CD14-positive monocyte (primary cell): ENCODE measurements around the gene SLC38A10. TPM values are rescaled to one million over a fixed set of nuclear protein-coding genes. Genes with fewer than 3 reads are reported as not detected.

Experiments
- DNase-seq, 3 donors: peaks; one replicate each; pipeline ENCODE4 v3.0.0-alpha.2; 2011 to 2022
- H2AFZ ChIP-seq: 2 replicates; pipeline ENCODE4 v1.6.0; 2012; ENCODE audit warnings: mild to moderate bottlenecking, low read depth, low read length, inconsistent platforms; ENCODE audit not compliant: insufficient read depth, poor library complexity, severe bottlenecking
- H3K27ac ChIP-seq, 2 donors: 1 replicate in 1 of 2; 2 replicates in 1 of 2; pipeline ENCODE4 v1.5.1; 2012 to 2013; ENCODE audit warnings: low read length in 2 of 2, control low read depth in 1 of 2, inconsistent platforms in 1 of 2, low read depth in 1 of 2, mild to moderate bottlenecking in 1 of 2
- H3K27me3 ChIP-seq, 2 donors: one replicate each; pipeline versions ENCODE4 v1.6.0 to v1.6.1; 2011 to 2013; ENCODE audit warnings: low read length in 2 of 2; ENCODE audit not compliant: control insufficient read depth in 2 of 2, insufficient read depth in 2 of 2
- H3K36me3 ChIP-seq, 2 donors: replicated peaks in 1 of 2; 1 replicate in 1 of 2; 2 replicates in 1 of 2; pipeline versions ENCODE4 v1.5.1 to v1.6.1; 2012 to 2013; ENCODE audit warnings: low read length in 2 of 2, control low read depth in 1 of 2, inconsistent platforms in 1 of 2, mild to moderate bottlenecking in 1 of 2; ENCODE audit not compliant: insufficient read depth in 2 of 2, control insufficient read depth in 1 of 2
- H3K4me1 ChIP-seq, 2 donors: 1 replicate in 1 of 2; 2 replicates in 1 of 2; pipeline versions ENCODE4 v1.5.1 to v1.6.1; 2012 to 2013; ENCODE audit warnings: low read length in 2 of 2, control low read depth in 1 of 2, inconsistent platforms in 1 of 2, mild to moderate bottlenecking in 1 of 2, moderate library complexity in 1 of 2; ENCODE audit not compliant: insufficient read depth in 2 of 2, control insufficient read depth in 1 of 2
- H3K4me2 ChIP-seq: replicated peaks from 2 replicates; pipeline ENCODE3; 2012; ENCODE audit warnings: low read length, moderate library complexity, mild to moderate bottlenecking; ENCODE audit not compliant: poor library complexity, severe bottlenecking; ENCODE audit errors: extremely low read depth
- H3K4me3 ChIP-seq, 3 experiments: fragments of 200-600 bp in 1 of 3; sonication (generic) in 1 of 3; replicated peaks in 1 of 3; 1 replicate in 2 of 3; 2 replicates in 1 of 3; pipeline ENCODE4 v1.5.1; 2011 to 2013; ENCODE audit warnings: low read length in 3 of 3, mild to moderate bottlenecking in 3 of 3, control low read depth in 2 of 3, low read depth in 2 of 3, inconsistent platforms in 1 of 3, moderate library complexity in 1 of 3
- H3K79me2 ChIP-seq: 2 replicates; pipeline ENCODE4 v1.6.0; 2012; ENCODE audit warnings: mild to moderate bottlenecking, control low read depth, inconsistent platforms, low read length, moderate library complexity; ENCODE audit not compliant: insufficient read depth
- H3K9ac ChIP-seq: 2 replicates; pipeline ENCODE4 v1.6.0; 2017; ENCODE audit warnings: low read length, mild to moderate bottlenecking; ENCODE audit not compliant: insufficient read depth, poor library complexity, severe bottlenecking
- H3K9me3 ChIP-seq, 2 donors: replicated peaks in 1 of 2; 1 replicate in 1 of 2; 2 replicates in 1 of 2; pipeline versions ENCODE4 v1.5.1 to v1.6.1; 2012 to 2013; ENCODE audit warnings: low read length in 2 of 2, control low read depth in 1 of 2; ENCODE audit not compliant: control insufficient read depth in 1 of 2, insufficient read depth in 1 of 2
- H4K20me1 ChIP-seq: 2 replicates; pipeline ENCODE4 v1.6.0; 2012; ENCODE audit warnings: mild to moderate bottlenecking, low read length, control low read depth, moderate library complexity; ENCODE audit not compliant: insufficient read depth
- H3K27ac Mint-ChIP-seq, 7 donors: one replicate each; pipeline ENCODE4 v1.8.0; 2020; ENCODE audit warnings: mild to moderate bottlenecking in 7 of 7, mixed read lengths in 7 of 7, moderate library complexity in 6 of 7, inconsistent platforms in 2 of 7
- H3K27me3 Mint-ChIP-seq, 3 donors: one replicate each; pipeline ENCODE4 v1.8.0; 2021 to 2022; ENCODE audit warnings: low read depth in 3 of 3, mild to moderate bottlenecking in 3 of 3, mixed read lengths in 3 of 3, moderate library complexity in 3 of 3, inconsistent platforms in 1 of 3
- H3K36me3 Mint-ChIP-seq, 2 donors: one replicate each; pipeline ENCODE4 v1.8.0; 2020; ENCODE audit warnings: mixed read lengths in 2 of 2, inconsistent platforms in 1 of 2, mild to moderate bottlenecking in 1 of 2
- H3K4me1 Mint-ChIP-seq: one replicate; pipeline ENCODE4 v1.8.0; 2020; ENCODE audit warnings: mild to moderate bottlenecking, mixed read lengths
- H3K4me3 Mint-ChIP-seq, 2 donors: one replicate each; pipeline ENCODE4 v1.8.0; 2020; ENCODE audit warnings: mild to moderate bottlenecking in 2 of 2, mixed read lengths in 2 of 2, moderate library complexity in 1 of 2
- H3K9me3 Mint-ChIP-seq, 7 donors: one replicate each; pipeline ENCODE4 v1.8.0; 2020 to 2022; ENCODE audit warnings: mixed read lengths in 7 of 7, mild to moderate bottlenecking in 6 of 7, moderate library complexity in 6 of 7, inconsistent platforms in 2 of 7
- CTCF ChIP-seq: fragments of 200-600 bp; IDR thresholded peaks from one replicate; pipeline ENCODE4 v1.8.0; 2022; ENCODE audit warnings: antibody characterized with exemption, mild to moderate bottlenecking
- WGBS: methylation state at CpG from one replicate; pipeline ENCODE4 v1.1.5; 2013; ENCODE audit warnings: missing lambda C conversion rate; ENCODE audit not compliant: insufficient coverage; 5-methylcytosine and 5-hydroxymethylcytosine counted together
- intact Hi-C, 2 donors: fragments of 100-400 bp; cut with micrococcal nuclease; formaldehyde crosslinking; loops; one replicate each; pipeline versions ENCODE4 v1.15.0 to v1.15.1; 2023
- polyA plus RNA-seq, 3 donors: library from polyadenylated mRNA; depleted of rRNA in 1 of 3; unstranded in 2 of 3; stranded (reverse) in 1 of 3; fragments of 300-500 nt in 2 of 3; fragments of >200 nt in 1 of 3; fragmentation: Illumina TruSeq in 2 of 3; gene quantifications; 1 replicate in 2 of 3; 2 replicates in 1 of 3; pipeline ENCODE4 v1.2.3, GENCODE V29; 2012 to 2021

The SLC38A10 gene
- polyA plus RNA-seq, 3 donors = 50.8 to 76.1 (median 68.4) TPM

DNA sequence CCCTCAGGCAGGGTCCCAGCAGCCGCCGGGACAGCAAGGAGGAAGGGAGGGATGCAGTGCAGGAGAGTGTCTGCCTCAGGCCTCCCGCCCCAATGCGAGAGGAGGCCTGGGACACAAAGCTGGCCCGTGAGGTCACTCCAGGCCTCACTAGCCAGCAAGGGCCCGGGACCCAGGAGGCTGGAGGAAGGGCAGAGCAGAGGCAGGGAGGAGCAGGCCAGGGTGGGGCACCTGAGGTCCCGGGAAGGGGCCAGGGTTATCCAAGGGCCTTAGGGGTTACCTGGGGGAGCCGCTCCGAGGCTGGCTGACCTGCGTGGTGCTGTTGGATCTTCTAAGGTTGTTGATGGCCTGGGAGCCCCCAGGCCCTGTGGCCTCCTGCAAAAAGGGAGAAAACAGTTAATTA, 86.5 kb downstream of the SLC38A10 start:
- no peaks in the 10 kb centered on the region for H3K9me3 ChIP-seq
- H3K36me3 Mint-ChIP-seq = peaks cover 14 to 19% of the 10 kb centered on the region in 2 donors
- H3K79me2 ChIP-seq = no peaks in the 10 kb centered on the region
- H3K4me1 ChIP-seq = peaks cover 0 to 2% of the 10 kb centered on the region in 2 donors
- peaks cover 7% of the 10 kb centered on the region for H3K4me1 Mint-ChIP-seq
- H3K4me3 ChIP-seq = no peak overlapping the region
- no peak for TF ChIP-seq CTCF
- no peaks in the 10 kb centered on the region for H4K20me1 ChIP-seq
- WGBS = 96% methylated on average over 10 of the region's 10 CpGs
- no peak overlapping the region for H3K27ac ChIP-seq
- intact Hi-C loops = no loop called here
- H3K36me3 ChIP-seq = no peaks in the 10 kb centered on the region
- no peak for DNase-seq
- no peaks in the 10 kb centered on the region for H3K27me3 ChIP-seq
- peaks cover 0 to 2% (median 0%) of the 10 kb centered on the region in 7 donors for H3K9me3 Mint-ChIP-seq
- no peak overlapping the region for H3K4me3 Mint-ChIP-seq
- H2AFZ ChIP-seq = no peak overlapping the region
- H3K9ac ChIP-seq = no peak overlapping the region
- no peak overlapping the region for H3K4me2 ChIP-seq
- peaks cover 2 to 5% (median 2%) of the 10 kb centered on the region in 3 donors for H3K27me3 Mint-ChIP-seq
- peak overlapping the region in 1 of 7 donors; percentile 36 for H3K27ac Mint-ChIP-seq

- 65% methylated on average over 11 of the region's 21 CpGs for WGBS
- Histone ChIP-seq H3K79me2 (no peaks in the 10 kb centered on the region), H4K20me1 (no peaks in the 10 kb centered on the region), H3K36me3 (no peaks in the 10 kb centered on the region), H2AFZ (no peak overlapping the region), H3K9ac (no peak overlapping the region), H3K27me3 (no peaks in the 10 kb centered on the region), H3K4me3 (no peak overlapping the region), H3K4me2 (no peak overlapping the region), H3K27ac (no peak overlapping the region), H3K4me1 (peaks cover 0 to 2% of the 10 kb centered on the region in 2 donors), H3K9me3 (no peaks in the 10 kb centered on the region)
- Mint-ChIP-seq H3K4me3 (no peak overlapping the region), H3K36me3 (peaks cover 21% of the 10 kb centered on the region in 2 donors), H3K4me1 (peaks cover 7% of the 10 kb centered on the region), H3K27me3 (peaks cover 0 to 5% (median 2%) of the 10 kb centered on the region in 3 donors), H3K27ac (peak overlapping the region in 2 of 7 donors; percentile 33 to 53), H3K9me3 (peaks cover 0 to 2% (median 0%) of the 10 kb centered on the region in 7 donors)
- intact Hi-C loops = no loop called here
- no peak for TF ChIP-seq CTCF
- no peak for DNase-seq
Observed at GRCh38 chr17:81207610-81208581, 87.2 kb downstream of the SLC38A10 start.
